ENCODE results near the gene SRBD1. TPM values are rescaled to one million over a fixed set of nuclear protein-coding genes. Genes with fewer than 3 reads are reported as not detected.

SRBD1 gene
- polyA plus RNA-seq, 3 donors = 5.8 to 9.2 (median 7.0) TPM

- no peaks in the 10 kb centered on the region for H3K36me3 ChIP-seq (replicated peaks in 1 of 2; ENCODE audit: control insufficient read depth in 1 of 2, insufficient read depth in 2 of 2, low read length in 2 of 2)
- WGBS (ENCODE audit: insufficient coverage) = no CpG with 5 or more reads among the region's 2 CpGs
- H4K20me1 ChIP-seq (ENCODE audit: insufficient read depth, low read length) = no peaks in the 10 kb centered on the region
- intact Hi-C loops (cut with micrococcal nuclease) = no loop called here
- TF ChIP-seq CTCF (IDR thresholded peaks at IDR 0.05) = no peak
- H3K27ac ChIP-seq (ENCODE audit: low read depth in 1 of 2, low read length in 2 of 2) = no peak overlapping the region
- H3K9ac ChIP-seq (ENCODE audit: insufficient read depth, low read length, poor library complexity, severe bottlenecking) = no peak overlapping the region
- Mint-ChIP-seq H3K36me3 (no peaks in the 10 kb centered on the region), H3K9me3 (peaks cover 0 to 5% (median 0%) of the 10 kb centered on the region in 7 donors), H3K27me3 (ENCODE audit: low read depth in 3 of 3) (peaks cover 0 to 5% (median 4%) of the 10 kb centered on the region in 3 donors), H3K4me1 (no peaks in the 10 kb centered on the region), H3K27ac (no peak overlapping the region), H3K4me3 (no peak overlapping the region)
- H3K27me3 ChIP-seq (ENCODE audit: control insufficient read depth in 2 of 2, insufficient read depth in 2 of 2, low read length in 2 of 2) = no peaks in the 10 kb centered on the region
- DNase-seq = no peak
- H3K4me2 ChIP-seq (replicated peaks; ENCODE audit: extremely low read depth, low read length, poor library complexity, severe bottlenecking) = no peak overlapping the region
- no peaks in the 10 kb centered on the region for H3K79me2 ChIP-seq (ENCODE audit: insufficient read depth, low read length)
- H2AFZ ChIP-seq (ENCODE audit: insufficient read depth, low read depth, low read length, poor library complexity, severe bottlenecking) = no peak overlapping the region
- H3K4me3 ChIP-seq (replicated peaks in 1 of 3; ENCODE audit: low read depth in 2 of 3, low read length in 3 of 3) = no peak overlapping the region
- H3K4me1 ChIP-seq (ENCODE audit: control insufficient read depth in 1 of 2, insufficient read depth in 2 of 2, low read length in 2 of 2) = no peaks in the 10 kb centered on the region
- no peaks in the 10 kb centered on the region for H3K9me3 ChIP-seq (replicated peaks in 1 of 2; ENCODE audit: control insufficient read depth in 1 of 2, insufficient read depth in 1 of 2, low read length in 2 of 2)
Measured at GRCh38 chr2:45361666-45362065, 249.4 kb downstream of the SRBD1 start.

GRCh38 chr2:45354776-45355175 is 256.3 kb downstream of the SRBD1 start:
- intact Hi-C loops (cut with micrococcal nuclease) = no loop called here
- H3K79me2 ChIP-seq (ENCODE audit: insufficient read depth, low read length) = no peaks in the 10 kb centered on the region
- no peak for TF ChIP-seq CTCF (IDR thresholded peaks at IDR 0.05)

More at GRCh38 chr2:45354776-45355175, 256.3 kb downstream of the SRBD1 start:
- no peak overlapping the region for H3K4me3 Mint-ChIP-seq
- Histone ChIP-seq H3K4me2 (replicated peaks; ENCODE audit: extremely low read depth, low read length, poor library complexity, severe bottlenecking) (no peak overlapping the region), H3K27me3 (ENCODE audit: control insufficient read depth in 2 of 2, insufficient read depth in 2 of 2, low read length in 2 of 2) (no peaks in the 10 kb centered on the region), H3K4me3 (replicated peaks in 1 of 3; ENCODE audit: low read depth in 2 of 3, low read length in 3 of 3) (no peak overlapping the region), H3K9ac (ENCODE audit: insufficient read depth, low read length, poor library complexity, severe bottlenecking) (no peak overlapping the region), H3K27ac (ENCODE audit: low read depth in 1 of 2, low read length in 2 of 2) (no peak overlapping the region), H3K4me1 (ENCODE audit: control insufficient read depth in 1 of 2, insufficient read depth in 2 of 2, low read length in 2 of 2) (no peaks in the 10 kb centered on the region), H3K9me3 (replicated peaks in 1 of 2; ENCODE audit: control insufficient read depth in 1 of 2, insufficient read depth in 1 of 2, low read length in 2 of 2) (no peaks in the 10 kb centered on the region), H4K20me1 (ENCODE audit: insufficient read depth, low read length) (no peaks in the 10 kb centered on the region), H3K36me3 (replicated peaks in 1 of 2; ENCODE audit: control insufficient read depth in 1 of 2, insufficient read depth in 2 of 2, low read length in 2 of 2) (no peaks in the 10 kb centered on the region), H2AFZ (ENCODE audit: insufficient read depth, low read depth, low read length, poor library complexity, severe bottlenecking) (no peak overlapping the region)
- peaks cover 0 to 4% (median 0%) of the 10 kb centered on the region in 7 donors for H3K9me3 Mint-ChIP-seq
- H3K4me1 Mint-ChIP-seq = no peaks in the 10 kb centered on the region
- peaks cover 0 to 4% (median 3%) of the 10 kb centered on the region in 3 donors for H3K27me3 Mint-ChIP-seq (ENCODE audit: low read depth in 3 of 3)
- no peak for DNase-seq
- no peak overlapping the region for H3K27ac Mint-ChIP-seq
- H3K36me3 Mint-ChIP-seq = no peaks in the 10 kb centered on the region
- no CpG with 5 or more reads among the region's 2 CpGs for WGBS (ENCODE audit: insufficient coverage)
